GM19240 (cell line): ENCODE results near the gene AZIN2.

Experiments
- DNase-seq: peaks from one replicate; pipeline ENCODE4 v3.0.0; 2011; ENCODE audit warnings: low spot score; ENCODE audit not compliant: insufficient read length

Gene AZIN2

DNA sequence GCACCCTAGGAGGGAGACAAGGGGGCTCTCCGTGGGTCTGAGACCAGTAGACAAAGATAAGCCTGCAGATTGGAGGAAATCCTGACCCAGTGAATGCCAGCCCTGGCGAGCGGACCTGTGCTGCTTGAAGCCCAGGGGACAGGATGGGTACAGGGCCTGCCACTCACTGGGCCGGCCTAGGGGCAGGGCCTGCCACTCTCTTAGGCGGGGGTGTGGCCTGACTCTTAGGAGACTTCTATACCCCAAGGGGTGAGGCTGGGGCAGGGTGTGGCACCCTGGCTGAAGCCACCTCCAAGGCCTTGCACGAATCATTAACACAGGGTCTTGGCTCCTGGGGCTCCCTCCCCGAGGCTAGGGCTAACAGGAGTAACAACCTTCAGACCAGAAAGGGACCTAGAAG is 70.2 kb downstream of the AZIN2 start:
- no peak for DNase-seq

- DNase-seq = no peak
These were observed 71.9 kb downstream of the AZIN2 start for GRCh38 chr1:33152685-33153432.

GRCh38 chr1:33153650-33154049 is 72.7 kb downstream of the AZIN2 start:
- no peak for DNase-seq

DNA sequence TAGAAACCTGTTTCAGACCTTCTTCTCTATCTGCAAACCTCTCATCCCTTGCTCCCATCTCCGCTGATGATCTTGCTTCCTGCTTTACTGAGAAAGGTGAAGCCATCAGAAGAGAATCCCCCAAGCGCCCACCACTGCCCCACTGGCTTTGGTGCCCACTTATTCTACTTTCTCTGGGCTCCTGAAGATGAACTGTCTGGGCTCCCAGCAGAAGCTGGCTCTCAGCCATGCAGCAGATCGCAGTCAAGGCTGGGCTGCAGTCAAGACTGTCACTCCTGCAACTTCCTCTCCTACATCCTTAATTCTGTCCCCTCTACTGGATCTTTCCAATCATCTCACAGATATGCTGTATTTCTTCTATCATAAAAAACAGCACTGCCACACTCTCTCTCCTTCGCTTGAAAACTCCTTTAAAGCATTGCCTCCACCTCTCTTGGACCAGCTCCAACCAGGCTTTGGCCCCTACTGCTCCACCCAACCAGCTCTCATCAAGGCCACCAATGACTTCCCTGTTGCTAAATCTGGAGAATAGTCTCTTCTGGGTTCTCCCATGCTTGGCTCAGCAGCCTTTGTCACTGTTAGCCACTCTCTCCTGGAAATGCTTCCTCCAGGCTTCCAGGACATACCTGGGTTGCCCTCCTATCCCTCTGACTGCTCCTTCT is 75.1 kb downstream of the AZIN2 start:
- no peak for DNase-seq

DNA sequence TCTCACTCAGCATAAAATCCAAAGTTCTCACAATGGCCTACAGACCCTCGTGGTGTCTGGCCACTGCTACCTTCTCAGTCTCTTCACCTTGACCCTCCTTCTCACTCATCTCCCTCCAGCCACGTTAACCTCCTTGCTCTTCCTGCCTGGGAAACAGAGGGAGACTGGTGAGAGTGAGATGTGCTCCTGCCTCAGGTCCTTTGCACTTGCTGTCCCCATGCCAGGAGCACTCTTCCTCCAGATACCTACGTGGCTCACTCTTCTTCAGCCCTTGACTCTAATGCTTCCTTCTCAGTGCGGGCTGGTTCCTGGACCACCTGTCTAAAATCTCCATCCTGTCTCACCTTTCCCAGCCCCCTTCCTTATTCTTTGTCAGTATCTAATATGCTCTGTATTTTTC is 76.2 kb downstream of the AZIN2 start:
- DNase-seq = no peak

DNA sequence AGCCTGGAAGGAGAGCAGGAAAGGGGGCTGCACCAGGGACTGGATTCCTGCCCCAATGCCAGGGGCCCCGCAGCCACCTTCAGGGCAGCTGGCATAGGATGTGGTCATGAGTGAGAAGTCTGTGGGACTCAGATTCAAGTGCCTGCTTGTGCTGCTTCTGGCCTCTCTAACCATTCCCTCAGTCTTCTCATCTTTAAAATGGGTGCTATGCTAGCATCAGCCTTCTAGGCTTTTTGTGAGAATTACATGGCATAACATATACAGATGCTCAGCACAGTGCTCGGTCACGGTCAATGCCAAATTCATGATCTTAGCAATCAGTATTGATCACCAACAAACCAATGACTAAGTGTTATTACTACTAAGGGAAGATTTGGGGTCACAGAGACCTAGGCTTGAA is 77.4 kb downstream of the AZIN2 start:
- DNase-seq = no peak

GRCh38 chr1:33159577-33159976 is 78.6 kb downstream of the AZIN2 start:
- DNase-seq = no peak

- no peak for DNase-seq
These were observed 80.2 kb downstream of the AZIN2 start for GRCh38 chr1:33161061-33161681.

DNA sequence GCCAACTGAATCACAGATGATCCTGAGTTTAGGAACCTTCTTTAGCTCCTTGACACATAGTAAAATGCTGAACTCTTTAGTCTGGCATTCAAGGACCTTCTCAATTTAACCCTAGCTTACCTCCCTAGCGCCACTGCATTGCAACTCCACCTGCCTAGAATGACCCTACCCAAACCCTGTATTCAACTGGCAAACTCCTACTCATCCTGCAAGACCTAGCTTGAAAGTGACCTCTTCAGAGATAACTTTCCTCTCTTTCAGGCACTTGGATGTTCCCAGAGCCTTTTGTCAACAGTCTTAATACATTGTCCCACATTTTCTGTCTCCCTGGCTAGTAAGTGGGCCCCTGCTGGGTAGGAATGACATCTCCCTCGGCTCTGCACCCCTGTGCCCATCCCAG is 81.2 kb downstream of the AZIN2 start:
- DNase-seq = no peak

GRCh38 chr1:33163621-33164519 is 82.9 kb downstream of the AZIN2 start:
- no peak for DNase-seq

- DNase-seq = no peak
These were observed 84.3 kb downstream of the AZIN2 start for GRCh38 chr1:33165209-33165608.

GRCh38 chr1:33165809-33166208 is 84.9 kb downstream of the AZIN2 start:
- no peak for DNase-seq

DNA sequence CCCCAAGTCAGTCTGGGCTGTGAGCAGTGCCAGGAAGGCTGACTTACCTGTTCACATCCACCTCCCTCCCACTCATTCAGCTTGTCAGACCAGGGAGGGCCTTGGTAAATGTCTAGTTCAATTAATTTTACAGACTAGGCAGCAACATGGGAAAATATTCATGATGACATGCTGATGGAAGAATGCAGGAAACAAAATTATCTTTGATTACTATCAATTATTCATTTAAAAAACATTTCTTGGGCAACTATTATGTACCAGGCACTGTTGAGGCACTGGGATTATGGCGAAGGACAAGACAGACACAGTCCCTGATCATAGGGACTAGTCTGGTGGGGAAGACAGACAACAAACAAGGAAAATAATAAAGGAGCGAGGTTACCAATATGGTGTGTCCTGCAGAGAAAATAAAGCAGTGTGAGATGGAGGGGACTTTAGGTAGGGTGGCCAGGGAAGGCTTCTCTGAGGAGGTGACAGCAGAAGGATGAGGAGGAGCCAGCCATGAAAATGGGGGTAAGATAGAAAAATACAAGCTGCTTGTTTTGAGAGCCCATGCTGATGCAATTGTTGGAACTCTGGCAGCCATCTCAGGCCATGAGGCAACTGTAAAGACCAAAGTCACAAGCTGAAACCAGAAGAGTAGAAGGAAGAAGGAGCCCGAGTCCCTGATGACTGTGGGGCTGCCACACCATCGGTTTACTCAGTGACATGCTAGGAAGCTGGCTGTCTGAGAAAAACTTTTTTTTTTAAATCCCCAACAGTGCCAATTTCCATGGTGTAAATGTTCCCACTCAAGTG is 86.9 kb downstream of the AZIN2 start:
- DNase-seq = no peak

DNA sequence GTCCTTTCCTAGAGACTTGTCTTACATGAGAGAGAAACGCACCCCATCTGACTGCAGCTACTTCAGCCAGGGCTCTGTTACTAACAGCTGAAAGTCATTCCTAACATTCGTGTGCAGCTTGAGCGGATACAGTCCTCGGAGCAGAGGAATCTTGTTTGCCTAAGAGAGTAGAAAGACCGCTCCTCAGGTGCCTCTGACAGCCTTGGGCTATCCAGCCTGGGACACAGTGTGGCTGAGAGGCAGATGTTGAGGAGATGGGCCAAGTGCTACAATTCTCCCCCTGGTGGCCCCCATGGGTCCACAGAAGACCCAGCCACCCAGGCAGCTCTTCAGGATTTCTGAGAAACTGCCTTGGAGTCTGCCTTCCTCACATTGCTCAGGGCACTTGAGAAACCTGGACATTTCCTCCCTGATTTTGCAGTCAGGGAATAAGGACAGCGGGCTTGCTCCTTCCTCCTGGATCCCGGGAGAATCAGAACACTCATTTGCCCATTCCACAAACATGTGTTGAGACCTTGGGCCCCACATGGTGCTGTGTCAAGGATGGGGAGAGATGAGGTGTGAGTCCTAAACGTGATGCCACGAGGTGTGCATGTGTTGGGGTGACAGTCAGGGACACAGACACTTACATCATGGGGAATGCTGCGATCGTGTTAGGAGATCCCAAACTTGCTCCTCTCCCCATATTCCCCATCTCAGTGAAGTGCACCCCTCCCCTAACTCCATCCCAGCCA is 87.8 kb downstream of the AZIN2 start:
- no peak for DNase-seq

GRCh38 chr1:33169290-33170055 is 88.5 kb downstream of the AZIN2 start:
- no peak for DNase-seq
